CD4-positive, alpha-beta T cell (primary cell): Measurements from ENCODE around the gene PARL. TPM values are rescaled to one million over a fixed set of nuclear protein-coding genes. Genes with fewer than 3 reads are reported as not detected.

Experiments used
- ATAC-seq: fragments of 200-7000 bp; cut with Tn5 transposase; one replicate; pipeline ENCODE4 v1.10.0; 2022; ENCODE audit warnings: mild to moderate bottlenecking; ENCODE audit not compliant: poor library complexity
- CTCF ChIA-PET: fragments of 350-600 bp; sonication (Branson Sonifier 250); formaldehyde crosslinking; loops from one replicate; lab custom pipeline; 2021; ENCODE audit warnings: antibody characterized with exemption, inconsistent platforms; lab: Charles Lee
- POLR2A ChIA-PET: fragments of 350-600 bp; sonication (Branson Sonifier 250); formaldehyde crosslinking; loops from one replicate; lab custom pipeline; 2021; ENCODE audit warnings: antibody characterized with exemption, inconsistent platforms; lab: Charles Lee
- DNase-seq, 14 experiments: peaks; one replicate each; pipeline ENCODE4 v3.0.0-alpha.2; 2013 to 2020; ENCODE audit warnings: mixed read lengths in 2 of 14
- H3K27ac ChIP-seq, 2 donors: one replicate each; pipeline versions ENCODE4 v1.5.1 to v1.7.0; 2013; ENCODE audit warnings: low read length in 2 of 2, low read depth in 1 of 2, mild to moderate bottlenecking in 1 of 2
- H3K27me3 ChIP-seq, 2 experiments: 1 replicate in 1 of 2; 2 replicates in 1 of 2; pipeline versions ENCODE4 v1.6.1 to v1.7.0; 2013; ENCODE audit warnings: low read length in 2 of 2, control low read depth in 1 of 2, mild to moderate bottlenecking in 1 of 2, moderate library complexity in 1 of 2; ENCODE audit not compliant: insufficient read depth in 2 of 2, control insufficient read depth in 1 of 2
- H3K36me3 ChIP-seq: one replicate; pipeline ENCODE4 v1.6.1; 2013; ENCODE audit warnings: low read length, control low read depth; ENCODE audit not compliant: insufficient read depth
- H3K4me1 ChIP-seq: one replicate; pipeline ENCODE4 v1.6.1; 2013; ENCODE audit warnings: low read length, control low read depth; ENCODE audit not compliant: insufficient read depth
- H3K4me3 ChIP-seq: one replicate; pipeline ENCODE4 v1.5.1; 2013; ENCODE audit warnings: mild to moderate bottlenecking, low read length, moderate library complexity
- H3K9me3 ChIP-seq, 2 experiments: 1 replicate in 1 of 2; 2 replicates in 1 of 2; pipeline versions ENCODE4 v1.6.1 to v1.7.0; 2013; ENCODE audit warnings: low read length in 2 of 2, mild to moderate bottlenecking in 2 of 2, control low read depth in 1 of 2, moderate library complexity in 1 of 2; ENCODE audit not compliant: control insufficient read depth in 1 of 2, insufficient read depth in 1 of 2
- H3K27ac Mint-ChIP-seq: one replicate; pipeline ENCODE4 v1.8.0; 2020; ENCODE audit warnings: mixed read lengths
- H3K27me3 Mint-ChIP-seq: one replicate; pipeline ENCODE4 v1.8.0; 2021; ENCODE audit warnings: mixed read lengths
- H3K36me3 Mint-ChIP-seq: one replicate; pipeline ENCODE4 v1.8.0; 2021; ENCODE audit warnings: low read depth, mixed read lengths
- H3K4me1 Mint-ChIP-seq: one replicate; pipeline ENCODE4 v1.8.0; 2021; ENCODE audit warnings: low read depth, mixed read lengths
- H3K4me3 Mint-ChIP-seq: one replicate; pipeline ENCODE4 v1.8.0; 2020; ENCODE audit warnings: mild to moderate bottlenecking, mixed read lengths
- H3K9me3 Mint-ChIP-seq: one replicate; pipeline ENCODE4 v1.8.0; 2020; ENCODE audit warnings: mixed read lengths
- intact Hi-C, 2 experiments: fragments of 100-400 bp; cut with DNase I in 1 of 2; cut with micrococcal nuclease in 1 of 2; formaldehyde crosslinking; loops; one replicate each; pipeline versions ENCODE4 v1.15.1 to v1.9.0; 2023 to 2025; cut with DNase I, micrococcal nuclease
- total RNA-seq, 174 experiments: library from RNA in 2 of 174; stranded (reverse) in 2 of 174; gene quantifications; one replicate each; pipeline ENCODE4 v1.2.3 and lab custom pipeline; 2021 to 2026
- TF ChIP-seq, protein P1 (sequence below): fragments of 200-600 bp; IDR thresholded peaks from one replicate; pipeline ENCODE4 v1.8.0; 2022; ENCODE audit warnings: antibody characterized with exemption, mild to moderate bottlenecking

Gene PARL
- total RNA-seq, 2 experiments from 2014 or later, result 36.9 to 40.0 TPM

DNA sequence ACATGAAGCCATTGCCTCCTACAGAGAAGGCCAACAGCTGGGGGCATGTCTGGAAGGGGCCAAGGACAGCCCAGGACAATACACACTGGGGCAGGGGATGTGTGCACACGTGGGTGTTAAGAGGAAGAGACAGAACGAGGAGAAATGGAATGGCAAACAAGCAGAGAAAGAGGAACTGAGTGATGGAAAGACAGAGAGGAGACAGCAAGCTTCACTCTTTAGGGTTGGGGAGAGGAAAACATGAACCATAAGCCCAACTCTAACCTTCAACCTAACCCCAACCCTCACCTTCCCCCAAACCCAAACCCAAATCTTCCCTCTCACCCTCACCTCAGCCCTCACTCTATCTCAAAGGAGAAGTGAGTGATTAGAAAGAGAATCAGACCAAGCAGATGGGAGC is 11.9 kb upstream of the PARL start:
- Histone ChIP-seq H3K36me3 (no peaks in the 10 kb centered on the region), H3K9me3 (peaks cover 0 to 6% of the 10 kb centered on the region in 2 experiments), H3K4me3 (no peak overlapping the region), H3K27ac (no peak overlapping the region), H3K4me1 (peaks cover 4% of the 10 kb centered on the region), H3K27me3 (peaks cover 5 to 6% of the 10 kb centered on the region in 2 experiments)
- TF ChIP-seq, protein P1, sequence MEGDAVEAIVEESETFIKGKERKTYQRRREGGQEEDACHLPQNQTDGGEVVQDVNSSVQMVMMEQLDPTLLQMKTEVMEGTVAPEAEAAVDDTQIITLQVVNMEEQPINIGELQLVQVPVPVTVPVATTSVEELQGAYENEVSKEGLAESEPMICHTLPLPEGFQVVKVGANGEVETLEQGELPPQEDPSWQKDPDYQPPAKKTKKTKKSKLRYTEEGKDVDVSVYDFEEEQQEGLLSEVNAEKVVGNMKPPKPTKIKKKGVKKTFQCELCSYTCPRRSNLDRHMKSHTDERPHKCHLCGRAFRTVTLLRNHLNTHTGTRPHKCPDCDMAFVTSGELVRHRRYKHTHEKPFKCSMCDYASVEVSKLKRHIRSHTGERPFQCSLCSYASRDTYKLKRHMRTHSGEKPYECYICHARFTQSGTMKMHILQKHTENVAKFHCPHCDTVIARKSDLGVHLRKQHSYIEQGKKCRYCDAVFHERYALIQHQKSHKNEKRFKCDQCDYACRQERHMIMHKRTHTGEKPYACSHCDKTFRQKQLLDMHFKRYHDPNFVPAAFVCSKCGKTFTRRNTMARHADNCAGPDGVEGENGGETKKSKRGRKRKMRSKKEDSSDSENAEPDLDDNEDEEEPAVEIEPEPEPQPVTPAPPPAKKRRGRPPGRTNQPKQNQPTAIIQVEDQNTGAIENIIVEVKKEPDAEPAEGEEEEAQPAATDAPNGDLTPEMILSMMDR, result no peak
- Mint-ChIP-seq H3K27ac (no peak overlapping the region), H3K4me1 (no peaks in the 10 kb centered on the region), H3K27me3 (peaks cover 18% of the 10 kb centered on the region), H3K4me3 (no peak overlapping the region), H3K36me3 (no peaks in the 10 kb centered on the region), H3K9me3 (no peaks in the 10 kb centered on the region)
- intact Hi-C loops, result loop anchor here in 1 of 2 experiments (2.0 to 10.0 kb wide), 3 partner anchors 392 to 646 kb away; partner anchors contain the start of genes CLCN2 and POLR2H
- DNase-seq, result no peak
- CTCF ChIA-PET, result interaction anchor here (0.6 to 2.8 kb wide), 4 partner anchors 12 to 617 kb away, joined by 3 to 24 read pairs (median 5); partner anchors contain the start of gene PARL
- POLR2A ChIA-PET, result no interaction called here
- no peak for ATAC-seq

DNA sequence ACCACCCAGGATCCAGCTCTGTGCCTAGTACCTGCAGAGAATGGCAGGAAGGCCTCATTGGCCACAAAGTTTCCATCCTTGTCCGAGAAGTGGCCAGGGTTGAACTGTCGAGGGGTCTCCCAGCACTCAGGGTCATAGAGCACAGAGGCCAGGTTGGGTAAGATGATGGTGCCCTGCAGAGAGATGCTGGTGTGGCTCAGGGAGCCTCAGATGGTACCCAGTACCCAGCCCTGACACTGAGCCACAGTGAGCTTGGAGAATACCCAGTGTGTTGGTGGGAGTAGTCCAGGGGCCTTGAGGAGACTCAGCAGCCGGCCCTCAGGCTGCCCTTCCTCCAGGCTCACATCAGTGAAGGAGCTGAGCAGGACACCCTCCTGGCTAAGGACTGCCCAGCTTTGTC is 11.5 kb upstream of the PARL start:
- Histone ChIP-seq H3K36me3 (no peaks in the 10 kb centered on the region), H3K27me3 (peaks cover 5 to 6% of the 10 kb centered on the region in 2 experiments), H3K9me3 (peaks cover 0 to 6% of the 10 kb centered on the region in 2 experiments), H3K4me3 (no peak overlapping the region), H3K27ac (no peak overlapping the region), H3K4me1 (peaks cover 4% of the 10 kb centered on the region)
- ChIA-PET CTCF (interaction anchor here (1.1 to 2.8 kb wide), 4 partner anchors 11 to 645 kb away, joined by 3 to 24 read pairs (median 6); partner anchors contain the start of gene PARL), POLR2A (interaction anchor here (1.1 kb wide), 1 partner anchor 12 kb away, joined by 8 read pairs; the partner anchor contains the start of gene PARL)
- Mint-ChIP-seq H3K36me3 (no peaks in the 10 kb centered on the region), H3K4me1 (no peaks in the 10 kb centered on the region), H3K27ac (no peak overlapping the region), H3K4me3 (no peak overlapping the region), H3K9me3 (no peaks in the 10 kb centered on the region), H3K27me3 (peaks cover 14% of the 10 kb centered on the region)
- ATAC-seq (no peak), DNase-seq (no peak)
- intact Hi-C loops, result loop anchor here in 1 of 2 experiments (2.0 to 10.0 kb wide), 3 partner anchors 393 to 646 kb away; partner anchors contain the start of genes CLCN2 and POLR2H
- TF ChIP-seq, protein P1, result no peak

DNA sequence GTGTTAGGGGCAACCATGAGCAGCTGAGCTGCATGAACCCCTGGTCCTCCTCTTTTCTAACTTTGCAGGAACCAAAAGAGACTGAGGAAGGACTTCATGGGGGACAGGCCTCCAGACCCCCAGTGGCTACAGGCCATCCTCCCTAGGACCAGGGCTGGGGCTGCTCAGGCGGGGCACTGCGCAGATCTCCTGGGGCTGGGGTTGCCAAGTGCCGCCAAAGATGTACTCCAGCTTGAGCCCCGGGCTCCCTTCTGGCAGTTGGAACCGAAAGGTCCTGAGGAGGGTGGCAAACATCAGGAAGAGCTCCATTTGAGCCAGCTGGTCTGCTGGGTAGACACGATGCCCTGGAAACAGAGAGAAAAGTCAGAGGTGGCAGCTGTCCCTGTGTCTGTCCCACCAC is 11.1 kb upstream of the PARL start:
- H3K9me3 ChIP-seq, result peaks cover 0 to 6% of the 10 kb centered on the region in 2 experiments
- ChIA-PET CTCF (interaction anchor here (0.5 to 2.8 kb wide), 12 partner anchors 11 to 793 kb away, joined by 3 to 24 read pairs (median 4); partner anchors contain the start of genes ABCC5 and PARL), POLR2A (interaction anchor here (1.1 kb wide), 1 partner anchor 11 kb away, joined by 8 read pairs; the partner anchor contains the start of gene PARL)
- no peaks in the 10 kb centered on the region for H3K9me3 Mint-ChIP-seq
- no peak for DNase-seq
- intact Hi-C loops, result loop anchor here (1.0 to 10.0 kb wide), 9 partner anchors 121 to 649 kb away; partner anchors contain the start of genes ABCC5 (in 2 of the 2), ALG3 (in 1 of the 2), CLCN2 (in 1 of the 2) and EEF1AKMT4 (in 1 of the 2)
- H3K27me3 Mint-ChIP-seq, result peaks cover 13% of the 10 kb centered on the region
- H3K27ac Mint-ChIP-seq, result no peak overlapping the region
- no peak overlapping the region for H3K4me3 ChIP-seq
- peaks cover 4% of the 10 kb centered on the region for H3K4me1 ChIP-seq
- ATAC-seq, result no peak
- TF ChIP-seq, protein P1, result no peak
- no peaks in the 10 kb centered on the region for H3K36me3 ChIP-seq
- H3K27ac ChIP-seq, result no peak overlapping the region
- no peak overlapping the region for H3K4me3 Mint-ChIP-seq
- no peaks in the 10 kb centered on the region for H3K4me1 Mint-ChIP-seq
- H3K36me3 Mint-ChIP-seq, result no peaks in the 10 kb centered on the region
- H3K27me3 ChIP-seq, result peaks cover 5 to 6% of the 10 kb centered on the region in 2 experiments
